Right atrium auricular region (tissue), 2 donors: ENCODE data around the gene NOL6. TPM values are rescaled to one million over a fixed set of nuclear protein-coding genes. Genes with fewer than 3 reads are reported as not detected.
"Not testable (repeated sequence)": the region's sequence is repeated elsewhere in the genome, so short reads cannot be mapped to it uniquely, and the experiment has no call there.

Experiments
- DNase-seq: peaks from one replicate; pipeline ENCODE4 v3.0.0-alpha.2; 2019; ENCODE audit warnings: low spot score
- H3K27ac ChIP-seq, 2 donors: fragments of 200-600 bp; sonication (generic); 1 replicate in 1 of 2; 2 replicates in 1 of 2; pipeline ENCODE4 v1.5.1; 2016 to 2019
- H3K27me3 ChIP-seq, 2 donors: fragments of 200-600 bp; sonication (generic); one replicate each; pipeline versions ENCODE4 v1.5.1 to v1.6.0; 2017 to 2019
- H3K36me3 ChIP-seq: fragments of 200-600 bp; sonication (generic); one replicate; pipeline ENCODE4 v1.5.1; 2016
- H3K4me1 ChIP-seq, 2 donors: fragments of 200-600 bp; sonication (generic); one replicate each; pipeline versions ENCODE4 v1.5.1 to v1.6.0; 2017 to 2019
- H3K4me3 ChIP-seq, 2 donors: fragments of 200-600 bp; sonication (generic); 1 replicate in 1 of 2; 2 replicates in 1 of 2; pipeline ENCODE4 v1.5.1; 2017 to 2019; ENCODE audit warnings: mild to moderate bottlenecking in 1 of 2, moderate library complexity in 1 of 2
- H3K9me3 ChIP-seq, 2 donors: fragments of 200-600 bp; sonication (generic); one replicate each; pipeline ENCODE4 v1.5.1; 2019
- CTCF ChIP-seq, 2 donors: fragments of 200-600 bp; sonication (generic); IDR thresholded peaks; one replicate each; pipeline ENCODE4 v1.5.1; 2019; ENCODE audit warnings: antibody characterized with exemption in 2 of 2
- total RNA-seq, 2 donors: library from RNA; depleted of rRNA; stranded (reverse); fragments of >200 nt; gene quantifications; one replicate each; pipeline ENCODE4 v1.1.0, GENCODE V29; 2016

The NOL6 gene
- total RNA-seq, 2 donors from 2014 or later: 12.5 to 16.1 TPM

- DNase-seq: peak; percentile 67
- no peaks in the 10 kb centered on the region for H3K27me3 ChIP-seq
- H3K4me1 ChIP-seq: peaks cover 0 to 8% of the 10 kb centered on the region in 2 donors
- no peaks in the 10 kb centered on the region for H3K9me3 ChIP-seq
- peak overlapping the region; percentile 61 to 62 for H3K4me3 ChIP-seq
- TF ChIP-seq CTCF (IDR thresholded peaks at IDR 0.05): no peak
- no peaks in the 10 kb centered on the region for H3K36me3 ChIP-seq
- H3K27ac ChIP-seq: peak overlapping the region; percentile 86 to 88
Observed at GRCh38 chr9:33510262-33511183, 36.8 kb upstream of the NOL6 start.

- Histone ChIP-seq H3K36me3 (no peaks in the 10 kb centered on the region), H3K9me3 (no peaks in the 10 kb centered on the region), H3K4me1 (peaks cover 0 to 8% of the 10 kb centered on the region in 2 donors), H3K4me3 (no peak overlapping the region), H3K27me3 (no peaks in the 10 kb centered on the region), H3K27ac (no peak overlapping the region)
- TF ChIP-seq CTCF (IDR thresholded peaks at IDR 0.05): no peak
- no peak for DNase-seq
Observed at GRCh38 chr9:33506626-33507370, 33.1 kb upstream of the NOL6 start.

GRCh38 chr9:33498387-33498786 lies 24.7 kb upstream of the NOL6 start:
- Histone ChIP-seq H3K27ac (no peak overlapping the region), H3K4me1 (no peaks in the 10 kb centered on the region), H3K27me3 (no peaks in the 10 kb centered on the region), H3K4me3 (no peak overlapping the region), H3K9me3 (no peaks in the 10 kb centered on the region), H3K36me3 (no peaks in the 10 kb centered on the region)
- no peak for DNase-seq
- TF ChIP-seq CTCF (IDR thresholded peaks at IDR 0.05): no peak

GRCh38 chr9:33493819-33494218 lies 20.1 kb upstream of the NOL6 start:
- not testable (repeated sequence) for H3K36me3 ChIP-seq, H3K27me3 ChIP-seq, H3K4me3 ChIP-seq

GRCh38 chr9:33489066-33489465 lies 15.3 kb upstream of the NOL6 start:
- no peak for DNase-seq
- H3K4me3 ChIP-seq: no peak overlapping the region
- H3K4me1 ChIP-seq: no peaks in the 10 kb centered on the region
- no peak for TF ChIP-seq CTCF (IDR thresholded peaks at IDR 0.05)
- H3K27me3 ChIP-seq: no peaks in the 10 kb centered on the region
- H3K27ac ChIP-seq: no peak overlapping the region
- H3K9me3 ChIP-seq: no peaks in the 10 kb centered on the region
- no peaks in the 10 kb centered on the region for H3K36me3 ChIP-seq

More at GRCh38 chr9:33493819-33494218, 20.1 kb upstream of the NOL6 start:
- H3K9me3 ChIP-seq, H3K4me1 ChIP-seq, H3K27ac ChIP-seq, DNase-seq: not testable (repeated sequence)

GRCh38 chr9:33485312-33485711 lies 11.6 kb upstream of the NOL6 start:
- H3K36me3 ChIP-seq: not testable (repeated sequence)

More at GRCh38 chr9:33485312-33485711, 11.6 kb upstream of the NOL6 start:
- H3K4me1 ChIP-seq, H3K27me3 ChIP-seq, H3K4me3 ChIP-seq, DNase-seq, H3K27ac ChIP-seq, H3K9me3 ChIP-seq: not testable (repeated sequence)
